Measurements from ENCODE around the gene SLC29A4.
"Not testable (repeated sequence)": the region's sequence is repeated elsewhere in the genome, so short reads cannot be mapped to it uniquely, and the experiment has no call there.

Gene SLC29A4, protein sequence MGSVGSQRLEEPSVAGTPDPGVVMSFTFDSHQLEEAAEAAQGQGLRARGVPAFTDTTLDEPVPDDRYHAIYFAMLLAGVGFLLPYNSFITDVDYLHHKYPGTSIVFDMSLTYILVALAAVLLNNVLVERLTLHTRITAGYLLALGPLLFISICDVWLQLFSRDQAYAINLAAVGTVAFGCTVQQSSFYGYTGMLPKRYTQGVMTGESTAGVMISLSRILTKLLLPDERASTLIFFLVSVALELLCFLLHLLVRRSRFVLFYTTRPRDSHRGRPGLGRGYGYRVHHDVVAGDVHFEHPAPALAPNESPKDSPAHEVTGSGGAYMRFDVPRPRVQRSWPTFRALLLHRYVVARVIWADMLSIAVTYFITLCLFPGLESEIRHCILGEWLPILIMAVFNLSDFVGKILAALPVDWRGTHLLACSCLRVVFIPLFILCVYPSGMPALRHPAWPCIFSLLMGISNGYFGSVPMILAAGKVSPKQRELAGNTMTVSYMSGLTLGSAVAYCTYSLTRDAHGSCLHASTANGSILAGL

DNA sequence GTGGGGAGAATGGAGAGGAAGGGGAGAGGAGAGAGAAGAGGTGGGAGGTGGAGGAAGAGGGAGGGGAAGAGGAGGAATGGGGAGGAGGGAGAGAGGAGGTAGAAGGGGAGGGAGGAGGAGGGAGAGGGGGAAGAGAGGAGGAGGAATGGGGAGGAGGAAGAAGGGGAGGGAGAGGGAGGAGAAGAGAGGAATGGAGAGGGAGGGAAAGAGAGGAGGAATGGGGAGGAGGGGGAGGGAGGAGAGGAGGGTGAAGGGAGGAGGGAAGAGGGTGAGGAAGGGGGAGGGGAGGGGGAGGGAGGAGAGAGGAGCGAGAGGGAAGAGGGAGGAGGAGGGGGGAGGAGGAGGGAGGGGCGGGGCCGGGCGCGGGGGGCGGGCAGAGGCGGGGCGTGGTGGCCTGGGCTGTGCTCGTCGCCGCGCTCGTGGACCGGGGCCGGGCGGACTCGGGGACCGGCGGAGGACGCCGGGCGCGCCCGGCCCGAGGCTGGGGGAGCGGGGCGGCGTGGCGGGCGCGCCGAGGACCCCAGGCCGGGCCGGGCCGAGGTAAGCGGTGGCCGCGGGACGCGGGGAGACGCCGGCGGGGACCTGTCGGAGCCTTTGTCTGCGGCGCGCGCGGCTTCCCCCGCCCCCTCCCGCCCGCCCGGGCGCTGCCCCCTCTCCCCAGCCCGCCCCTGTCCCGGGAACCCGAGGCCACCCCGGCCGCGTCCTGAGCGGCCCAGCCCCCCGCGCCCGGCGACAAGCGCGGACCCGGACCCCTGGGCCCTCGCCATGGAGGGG, at the start of gene SLC29A4:
Gene SLC29A4, plus strand, starts transcription at position 401 of the 774 bp plus-strand sequence. CDS start 4,874 bp downstream, outside the sequence.
- in situ Hi-C loops (cut with MboI; ENCODE audit: low sequenced_read_pairs) = no loop called here

DNA sequence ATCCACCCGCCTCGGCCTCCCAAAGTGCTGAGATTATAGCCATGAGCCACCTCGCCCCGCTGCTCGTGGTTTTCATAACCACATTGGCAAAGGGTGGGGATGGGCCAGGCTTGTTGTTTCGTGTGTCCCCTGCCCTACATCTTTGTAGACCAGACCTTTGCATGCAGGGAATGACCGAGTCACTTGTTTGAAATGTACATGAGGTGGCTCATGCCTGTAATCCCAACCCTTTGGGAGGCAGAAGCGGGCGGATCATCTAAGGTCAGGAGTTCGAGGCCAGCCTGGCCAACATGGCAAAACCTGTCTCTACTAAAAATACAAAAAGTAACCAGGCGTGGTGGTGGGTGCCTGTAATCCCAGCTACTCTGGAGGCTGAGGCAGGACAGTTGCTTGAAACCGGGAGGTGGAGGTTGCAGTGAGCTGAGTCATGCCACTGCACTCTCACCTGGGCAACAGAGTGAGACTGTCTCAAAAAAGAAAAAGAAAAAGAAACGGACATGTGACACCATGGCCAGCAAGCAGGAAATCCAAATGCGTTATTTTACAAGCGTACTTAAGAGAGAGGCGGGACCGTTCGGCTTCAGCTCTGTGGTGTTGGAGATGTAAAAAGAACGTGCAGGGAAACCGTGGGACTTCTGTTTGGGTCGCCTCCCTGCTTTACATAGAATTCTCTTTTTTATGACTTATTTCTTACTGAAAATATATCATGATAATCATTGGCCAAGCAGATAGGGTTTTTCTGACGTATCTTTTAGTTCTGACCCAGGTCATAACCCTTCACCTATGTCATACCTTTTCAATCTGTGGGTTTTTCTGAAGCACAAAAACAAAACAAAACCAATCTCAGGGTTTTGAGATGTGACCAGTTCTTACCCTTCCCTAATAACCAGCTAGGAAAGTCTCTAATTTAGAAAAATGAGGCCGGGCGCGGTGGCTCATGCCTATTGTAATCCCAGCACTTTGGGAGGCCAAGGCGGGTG, 47.6 kb upstream of the SLC29A4 start:
- in situ Hi-C loops (cut with MboI; ENCODE audit: low sequenced_read_pairs) = no loop called here

DNA sequence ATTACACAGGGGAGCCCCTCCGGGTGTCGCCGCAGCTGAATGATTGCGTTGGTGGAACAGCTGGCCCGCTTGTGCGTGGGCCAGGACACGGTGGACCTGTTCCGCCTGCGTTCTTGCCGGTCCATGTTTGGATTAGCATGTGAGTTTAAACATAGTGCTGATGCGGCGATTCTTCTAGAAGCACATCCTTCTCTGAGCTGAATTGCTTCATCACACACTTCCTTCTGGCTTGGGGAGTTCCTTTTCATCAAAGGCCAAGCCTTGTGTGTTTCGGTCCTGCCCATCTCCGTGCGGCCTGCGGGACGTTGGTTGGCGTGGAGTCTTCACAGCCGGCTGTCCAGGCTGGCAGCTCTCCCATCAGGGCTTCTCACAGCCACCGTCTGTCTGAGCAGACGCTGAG, 45.5 kb upstream of the SLC29A4 start:
- in situ Hi-C loops (cut with MboI; ENCODE audit: low sequenced_read_pairs) = no loop called here

DNA sequence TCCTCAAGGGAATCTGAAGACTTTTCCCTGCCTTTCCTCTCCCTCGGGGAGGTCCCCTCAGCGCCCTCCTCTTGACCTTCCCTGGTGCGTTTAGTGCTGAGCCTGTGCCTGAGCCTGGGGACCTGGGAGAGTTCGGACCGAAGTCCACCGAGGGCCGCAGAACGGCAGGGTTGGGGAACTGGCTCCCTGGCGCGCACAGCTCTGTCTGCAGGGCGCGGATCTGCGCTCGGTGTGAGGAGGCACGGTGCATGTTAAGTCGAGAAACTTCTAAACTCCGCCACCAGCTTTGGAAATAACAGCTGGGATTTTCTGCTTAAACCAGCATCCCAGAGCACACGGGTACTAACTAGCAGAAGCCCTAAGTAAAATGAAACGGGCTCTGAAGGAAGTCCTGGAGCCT, 44.2 kb upstream of the SLC29A4 start:
- in situ Hi-C loops (cut with MboI; ENCODE audit: low sequenced_read_pairs) = no loop called here

DNA sequence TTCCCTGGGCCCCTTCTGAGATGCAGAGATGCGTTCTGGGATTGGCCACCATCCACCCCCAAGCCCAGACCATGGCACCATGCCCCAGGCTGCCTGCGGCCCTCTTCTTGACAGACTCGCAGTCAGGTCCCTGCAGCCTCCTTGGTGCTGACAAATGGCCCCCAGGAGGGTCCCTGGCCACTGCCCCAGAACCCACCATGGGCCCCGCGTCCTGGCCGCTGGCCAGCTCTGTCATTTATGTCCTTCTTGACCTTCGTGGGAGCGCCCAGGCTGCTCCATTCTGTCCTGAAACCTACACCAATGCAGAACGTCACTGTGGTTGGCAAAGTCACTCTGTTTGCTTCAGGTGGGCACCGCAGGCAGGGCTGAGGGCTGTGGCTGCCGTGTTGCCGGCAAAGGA, 39.5 kb upstream of the SLC29A4 start:
- in situ Hi-C loops (cut with MboI; ENCODE audit: low sequenced_read_pairs) = no loop called here

DNA sequence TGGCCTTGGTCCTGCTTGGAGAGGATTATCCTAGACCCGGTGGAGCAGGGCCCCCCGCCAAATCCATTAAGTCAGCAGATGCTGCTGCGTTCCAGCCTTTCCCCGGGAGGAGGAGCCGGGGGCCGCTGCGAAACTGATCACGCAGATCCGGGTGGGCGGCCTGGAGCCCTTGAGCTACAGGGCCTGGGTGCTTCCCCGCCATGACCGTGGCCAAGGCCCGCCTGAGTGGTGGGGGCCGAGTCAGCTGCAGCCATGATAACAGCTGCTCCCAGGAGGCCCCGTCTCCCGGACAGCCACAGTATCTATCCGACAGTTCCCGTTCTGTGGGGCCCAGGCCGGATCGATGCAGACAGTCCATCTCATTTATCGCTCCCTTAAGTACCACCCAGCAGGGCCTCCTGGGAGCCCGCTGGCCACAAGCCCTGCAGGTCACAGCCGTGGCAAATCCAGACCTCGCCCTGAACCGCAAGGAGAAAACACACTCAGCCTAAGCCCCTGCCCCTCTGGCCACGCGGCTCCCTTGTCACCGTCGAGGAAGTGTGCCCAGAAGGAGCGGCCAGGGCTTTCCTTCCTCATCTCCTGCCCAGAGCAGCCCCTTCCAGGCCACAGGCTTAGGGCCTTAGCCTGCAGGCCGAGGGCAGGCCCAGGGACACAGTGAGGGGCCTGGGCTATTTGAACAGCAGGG, 34.4 kb upstream of the SLC29A4 start:
- in situ Hi-C loops (cut with MboI; ENCODE audit: low sequenced_read_pairs) = no loop called here

DNA sequence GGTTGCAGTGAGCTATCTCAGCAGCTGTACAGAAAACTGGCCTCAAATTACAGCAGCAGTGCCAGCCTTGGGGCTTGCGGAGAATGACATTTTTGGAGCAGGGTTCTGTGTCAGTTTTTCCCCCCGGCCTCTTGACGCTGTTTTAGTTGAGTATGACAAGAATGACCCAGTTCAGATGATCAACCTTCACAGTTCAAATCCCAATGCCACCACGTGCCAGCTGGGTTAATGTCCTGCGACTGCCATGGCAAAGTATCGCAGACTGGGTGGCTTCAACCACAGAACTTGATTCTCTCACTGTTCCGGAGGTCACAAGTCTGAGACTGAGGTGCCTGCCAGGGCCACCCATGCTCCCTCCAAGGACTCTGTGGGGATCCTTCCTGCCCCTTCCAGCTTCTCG, 32.0 kb upstream of the SLC29A4 start:
- in situ Hi-C loops (cut with MboI; ENCODE audit: low sequenced_read_pairs) = not testable (repeated sequence)

DNA sequence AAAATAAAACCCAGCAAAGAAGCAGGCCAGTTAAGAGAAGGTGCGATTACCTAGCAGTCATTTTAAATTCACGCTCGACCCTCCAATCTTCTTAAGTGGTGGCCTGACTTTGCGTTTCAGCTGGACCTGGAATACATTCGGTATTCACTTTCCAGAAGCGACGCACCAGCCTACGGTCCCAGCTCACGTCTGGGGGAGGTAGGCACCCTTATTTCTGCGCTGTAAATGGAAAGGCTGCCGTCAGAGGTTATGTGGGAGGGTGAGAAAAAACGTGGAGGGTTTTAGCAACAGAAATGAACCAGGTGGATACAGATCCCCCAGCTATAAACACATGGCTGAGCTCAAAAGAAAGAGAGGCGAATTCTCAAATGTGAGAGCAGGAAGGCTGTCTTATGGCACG, 29.2 kb upstream of the SLC29A4 start:
- in situ Hi-C loops (cut with MboI; ENCODE audit: low sequenced_read_pairs) = not testable (repeated sequence)

DNA sequence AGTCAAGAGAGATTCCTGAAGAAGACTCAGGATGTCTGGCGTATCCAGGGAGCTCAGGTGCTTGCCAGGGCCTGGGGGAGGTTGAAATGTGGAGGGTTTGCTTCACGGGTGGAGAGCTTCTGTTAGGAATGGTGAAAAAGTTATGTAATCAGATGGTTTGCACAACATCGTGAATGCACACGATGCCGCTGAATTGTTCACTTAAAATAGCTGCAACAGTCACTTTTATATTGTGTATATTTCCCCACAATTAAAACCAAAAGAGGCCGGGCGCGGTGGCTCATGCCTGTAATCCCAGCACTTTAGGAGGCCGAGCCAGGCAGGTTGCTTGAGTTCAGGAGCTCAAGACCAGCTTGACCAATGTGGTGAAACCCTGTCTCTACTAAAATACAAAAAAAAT, 28.4 kb upstream of the SLC29A4 start:
- in situ Hi-C loops (cut with MboI; ENCODE audit: low sequenced_read_pairs) = not testable (repeated sequence)

DNA sequence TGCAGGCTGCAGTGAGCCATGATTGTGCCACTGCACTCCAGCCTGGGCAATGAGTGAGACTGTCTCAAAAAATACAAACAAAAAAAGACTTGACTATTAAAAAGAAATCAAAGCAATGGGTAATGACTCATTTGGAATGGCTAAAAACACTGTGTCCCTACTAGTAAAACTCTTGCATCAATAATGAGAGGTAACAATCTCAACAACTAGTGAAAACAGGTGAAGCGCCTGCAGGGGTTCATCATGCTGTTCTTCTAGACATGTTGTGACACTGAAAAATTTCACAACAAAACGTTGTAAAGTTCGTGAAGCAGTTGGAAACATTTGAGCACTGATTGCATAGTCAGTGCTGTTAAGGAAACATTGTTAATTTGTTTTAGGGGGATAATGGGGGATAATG, 26.9 kb upstream of the SLC29A4 start:
- in situ Hi-C loops (cut with MboI; ENCODE audit: low sequenced_read_pairs) = no loop called here

DNA sequence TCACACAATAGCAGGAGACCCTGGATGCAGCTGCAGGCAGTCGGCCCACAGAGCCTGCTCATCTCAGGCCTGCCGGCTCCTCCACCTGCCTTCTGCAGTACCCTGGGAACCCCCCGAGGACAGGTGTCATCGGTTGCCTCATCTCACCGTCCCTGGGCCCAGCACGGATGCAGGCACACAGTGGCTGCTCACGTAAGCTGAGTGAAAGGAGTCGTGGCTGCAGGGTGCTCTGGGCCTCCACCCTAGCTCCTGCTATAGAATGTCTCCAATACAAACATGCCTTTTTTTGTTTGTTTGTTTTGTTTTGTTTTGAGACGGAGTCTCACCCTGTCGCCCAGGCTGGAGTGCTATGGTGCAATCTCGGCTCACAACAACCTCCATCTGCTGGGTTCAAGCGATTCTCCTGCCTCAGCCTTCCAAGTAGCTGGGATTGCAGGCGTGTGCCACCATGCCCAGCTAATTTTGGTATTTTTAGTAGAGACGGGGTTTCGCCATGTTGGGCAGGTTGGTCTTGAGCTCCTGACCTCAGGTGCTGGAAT, 22.1 kb upstream of the SLC29A4 start:
- in situ Hi-C loops (cut with MboI; ENCODE audit: low sequenced_read_pairs) = not testable (repeated sequence)

DNA sequence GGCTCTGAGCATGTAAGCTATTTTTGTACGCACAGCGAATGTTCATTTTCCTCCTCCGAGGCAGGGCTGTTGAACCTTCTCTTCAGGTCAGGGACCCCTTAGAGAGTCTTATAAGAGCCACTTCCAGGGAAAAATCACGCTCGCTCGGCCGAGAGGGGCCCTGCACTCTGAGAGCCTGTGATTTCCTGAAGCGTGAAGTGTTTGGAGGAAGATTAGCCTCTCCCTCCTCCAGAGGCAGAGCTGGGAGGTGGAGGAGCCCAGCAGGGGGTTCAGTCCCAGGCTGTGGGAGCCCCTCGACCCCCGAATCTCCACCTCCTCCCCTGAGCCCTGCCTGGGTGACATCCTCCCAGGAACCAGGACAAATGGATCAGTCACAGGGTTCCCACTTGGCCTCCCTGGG, 19.7 kb upstream of the SLC29A4 start:
- in situ Hi-C loops (cut with MboI; ENCODE audit: low sequenced_read_pairs) = not testable (repeated sequence)

DNA sequence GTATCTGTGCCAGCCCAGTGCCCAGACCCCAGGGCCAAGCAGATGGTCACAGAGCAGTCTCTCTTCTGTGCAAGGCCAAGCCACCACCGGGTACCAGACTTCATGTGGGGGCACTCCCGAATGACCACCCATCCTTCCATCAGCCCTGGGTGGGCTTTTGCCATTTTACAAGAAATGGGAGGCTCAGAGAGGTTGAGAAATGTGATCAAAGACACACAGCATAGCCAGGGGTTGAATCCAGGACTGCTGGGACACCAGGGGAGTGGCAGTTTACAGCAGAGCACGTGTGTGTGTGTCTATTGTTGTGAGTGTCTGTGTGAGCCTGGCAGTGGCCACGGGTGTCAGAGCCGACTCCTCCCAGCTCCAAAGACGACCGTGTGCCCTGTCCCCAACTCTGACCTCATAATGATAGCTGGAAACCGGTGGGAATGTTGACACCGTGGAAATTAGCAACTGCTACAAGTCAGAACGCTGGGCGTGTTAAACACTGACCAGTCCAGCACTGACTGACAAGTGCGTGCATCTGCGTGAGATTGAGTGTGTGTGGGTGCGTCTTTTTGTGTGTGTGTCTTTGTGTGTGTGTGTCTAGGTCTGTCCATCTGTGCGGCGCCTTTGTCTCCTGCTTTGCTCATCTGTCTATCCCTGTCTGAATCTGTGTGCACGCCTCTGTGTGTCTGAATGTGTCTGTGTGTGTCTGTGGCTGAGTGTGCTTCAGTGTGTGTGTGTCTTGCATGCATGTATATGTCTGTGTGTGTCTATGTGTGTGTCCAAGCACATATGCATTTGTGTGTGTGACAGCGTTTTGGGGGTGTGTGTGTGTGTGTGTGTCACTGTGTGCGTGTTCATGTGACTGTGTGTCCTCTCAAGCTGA, 17.2 kb upstream of the SLC29A4 start:
- in situ Hi-C loops (cut with MboI; ENCODE audit: low sequenced_read_pairs) = no loop called here

DNA sequence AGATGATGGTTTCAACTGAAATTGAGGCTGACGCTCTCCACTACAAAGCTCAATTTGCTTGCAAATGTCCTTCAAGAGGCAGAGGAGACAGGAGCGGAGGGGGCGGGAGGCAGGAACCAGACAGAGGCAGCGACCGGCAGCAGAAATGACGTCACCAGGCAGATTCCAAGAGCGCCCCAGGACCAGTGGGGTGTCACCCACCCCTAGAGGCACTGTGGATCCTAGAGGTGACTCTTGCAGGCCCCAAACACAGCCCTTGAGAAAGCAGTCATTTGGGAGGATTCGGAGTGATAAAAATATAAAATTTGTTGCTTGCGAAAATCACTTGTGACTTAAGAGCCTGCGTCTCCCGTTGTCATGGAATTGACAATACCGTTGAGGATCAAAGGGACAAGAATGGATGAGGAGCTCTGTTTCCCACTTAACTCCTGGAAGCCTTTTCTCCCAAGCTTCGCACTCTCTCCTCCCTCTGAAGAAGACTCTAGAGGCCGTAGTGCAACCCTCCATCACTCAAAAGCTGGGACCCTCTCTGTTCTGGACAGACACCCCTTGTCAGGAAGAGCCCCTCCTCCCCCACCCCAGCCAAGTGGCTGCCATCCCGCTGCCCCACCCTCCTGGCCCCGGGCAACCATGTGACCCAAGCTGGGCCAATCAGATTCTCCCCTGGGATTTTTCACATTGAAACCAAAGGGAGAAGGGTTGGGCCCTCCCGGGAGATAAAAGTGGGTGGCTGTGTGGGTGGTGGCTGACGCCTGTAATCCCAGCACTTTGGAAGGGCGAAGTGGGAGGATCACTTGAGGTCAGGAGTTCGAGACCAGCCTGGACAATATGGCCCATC, 16.3 kb upstream of the SLC29A4 start:
- in situ Hi-C loops (cut with MboI; ENCODE audit: low sequenced_read_pairs) = no loop called here

DNA sequence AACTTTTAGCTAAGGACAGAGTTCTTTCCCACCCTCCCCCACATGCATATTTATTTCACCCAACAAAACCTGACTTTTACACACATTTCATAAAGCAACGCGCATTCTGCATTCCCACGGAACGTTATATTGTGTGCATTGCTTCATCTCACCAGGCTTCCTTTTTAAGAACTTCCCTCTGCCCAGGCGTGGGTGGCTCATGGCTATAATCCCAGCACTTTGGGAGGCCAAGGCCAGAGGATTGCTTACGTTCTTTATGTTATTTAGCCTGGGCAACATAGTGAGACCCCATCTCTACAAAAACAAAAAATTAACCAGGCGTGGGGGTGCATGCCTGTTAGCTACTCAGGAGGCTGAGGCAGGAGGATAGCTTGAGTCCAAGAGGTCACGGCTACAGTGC, 14.9 kb upstream of the SLC29A4 start:
- in situ Hi-C loops (cut with MboI; ENCODE audit: low sequenced_read_pairs) = not testable (repeated sequence)

DNA sequence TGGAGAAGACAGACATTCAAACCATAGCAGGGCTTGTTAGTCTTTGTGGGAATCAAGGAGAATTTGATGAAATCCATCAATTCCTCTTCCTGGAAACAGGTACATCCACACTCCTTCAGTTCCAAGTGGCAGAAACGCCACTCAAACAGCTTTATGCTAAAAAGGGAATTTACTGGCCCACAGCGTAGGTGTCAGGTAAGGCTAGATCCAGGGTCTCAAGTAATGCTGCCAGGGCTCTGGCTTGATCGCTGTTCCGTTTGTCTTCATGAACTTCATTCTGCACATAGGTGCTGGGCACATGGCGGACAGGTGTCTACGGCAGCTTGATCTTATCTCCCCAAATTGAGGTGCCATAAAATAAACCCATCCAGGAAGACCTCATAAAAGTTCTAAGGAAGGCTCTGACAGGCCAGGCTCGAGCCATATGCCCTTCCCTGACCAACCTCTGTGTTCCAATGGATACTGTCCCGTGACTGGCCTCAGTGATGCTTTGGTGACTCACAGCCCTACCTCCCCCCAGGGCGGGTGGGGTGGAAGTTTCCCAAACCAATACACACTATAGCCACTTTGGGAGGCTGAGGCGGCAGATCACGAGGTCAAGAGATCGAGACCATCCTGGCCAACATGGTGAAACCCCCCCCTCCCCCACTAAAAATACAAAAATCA, 12.6 kb upstream of the SLC29A4 start:
- in situ Hi-C loops (cut with MboI; ENCODE audit: low sequenced_read_pairs) = not testable (repeated sequence)

DNA sequence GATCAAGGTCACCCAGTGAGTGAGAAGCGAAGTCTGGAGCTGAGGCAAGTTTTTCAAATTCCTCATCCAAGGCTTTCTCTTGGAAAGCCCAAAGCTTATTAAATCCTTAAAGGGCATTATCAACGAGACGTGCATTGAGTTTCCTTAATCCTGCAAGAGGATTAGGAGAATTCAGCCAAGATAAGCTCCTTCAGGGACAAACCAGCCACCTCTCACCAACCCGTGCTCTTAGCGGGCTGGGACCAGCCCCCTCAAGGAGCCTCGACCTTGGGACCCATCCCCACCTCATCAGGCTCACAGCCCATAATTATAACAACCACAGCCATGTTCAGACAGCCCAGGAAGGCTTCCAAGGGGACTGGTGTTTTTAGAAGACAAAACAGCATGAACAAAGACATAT, 12.0 kb upstream of the SLC29A4 start:
- in situ Hi-C loops (cut with MboI; ENCODE audit: low sequenced_read_pairs) = no loop called here

Data from HL-60/S4 treated with phorbol 12-myristate 13-acetate at 8.2 ng/mL for 4 days and 3 days (cell line).